ENCODE data around the gene FAM186B.

GRCh38 chr12:49645146-49646039, 40.0 kb upstream of the FAM186B start:
- TF ChIP-seq CTCF (IDR thresholded peaks at IDR 0.05; ENCODE audit: insufficient read depth, low read depth, low read length), result no peak
- no peak for TF ChIP-seq EZH2 (IDR thresholded peaks at IDR 0.05; ENCODE audit: insufficient read depth, low read length)
